Smooth muscle cell (in vitro differentiated cells): ENCODE measurements around the gene MAPKAP1. TPM values are rescaled to one million over a fixed set of nuclear protein-coding genes. Genes with fewer than 3 reads are reported as not detected.

Experiments
- DNase-seq: peaks from one replicate; lab custom pipeline; 2025; ENCODE audit not compliant: unreplicated experiment; lab: John Stamatoyannopoulos, UW
- H2AFZ ChIP-seq: fragments of 200-600 bp; sonication (generic); 2 replicates; pipeline ENCODE4 v1.6.0; 2016; ENCODE audit warnings: antibody characterized with exemption, low read depth, mild to moderate bottlenecking
- H3F3A ChIP-seq: fragments of 200-600 bp; sonication (generic); 2 replicates; pipeline ENCODE4 v1.6.0; 2017; ENCODE audit warnings: antibody characterized with exemption, low read depth
- H3K27ac ChIP-seq: fragments of 200-600 bp; sonication (generic); 2 replicates; pipeline ENCODE4 v1.5.1; 2016; ENCODE audit warnings: low read depth, mild to moderate bottlenecking
- H3K27me3 ChIP-seq: fragments of 200-600 bp; sonication (generic); 2 replicates; pipeline ENCODE4 v1.6.1; 2016; ENCODE audit warnings: low read depth, mild to moderate bottlenecking
- H3K36me3 ChIP-seq: fragments of 200-600 bp; sonication (generic); 2 replicates; pipeline ENCODE4 v1.5.1; 2016; ENCODE audit warnings: low read depth
- H3K4me1 ChIP-seq: fragments of 200-600 bp; sonication (generic); 2 replicates; pipeline ENCODE4 v1.5.1; 2016; ENCODE audit warnings: low read depth
- H3K4me2 ChIP-seq: fragments of 200-600 bp; sonication (generic); 2 replicates; pipeline ENCODE4 v1.6.0; 2016; ENCODE audit warnings: mild to moderate bottlenecking
- H3K4me3 ChIP-seq: fragments of 200-600 bp; sonication (generic); 2 replicates; pipeline ENCODE4 v1.5.1; 2016; ENCODE audit warnings: mild to moderate bottlenecking
- H3K79me2 ChIP-seq: fragments of 200-600 bp; sonication (generic); 2 replicates; pipeline ENCODE4 v1.6.0; 2016; ENCODE audit warnings: low read depth, mild to moderate bottlenecking
- H3K9ac ChIP-seq: fragments of 200-600 bp; sonication (generic); 2 replicates; pipeline ENCODE4 v1.6.0; 2016; ENCODE audit warnings: low read depth
- H3K9me3 ChIP-seq: fragments of 200-600 bp; sonication (generic); replicated peaks from 2 replicates; pipeline ENCODE4 v1.5.1; 2016; ENCODE audit warnings: low read depth
- H4K20me1 ChIP-seq: fragments of 200-600 bp; sonication (generic); 2 replicates; pipeline ENCODE4 v1.6.0; 2016; ENCODE audit warnings: low read depth
- WGBS: methylation state at CpG from one replicate; pipeline ENCODE4 v1.1.7; 2016; ENCODE audit warnings: low lambda C conversion rate; 5-methylcytosine and 5-hydroxymethylcytosine counted together
- polyA plus RNA-seq: library from polyadenylated mRNA; unstranded; fragments of >200 nt; fragmentation: Nextera tagmentation; extraction: Ambion mirVana; gene quantifications from 2 replicates; pipeline ENCODE4 v1.2.1, GENCODE V29; 2016
- total RNA-seq: library from RNA; depleted of rRNA; stranded (reverse); fragments of >200 nt; gene quantifications from 2 replicates; pipeline ENCODE4 v1.2.3, GENCODE V29; 2014
- TF ChIP-seq, protein P1 (sequence below): fragments of 200-600 bp; sonication (generic); IDR thresholded peaks from 2 replicates; pipeline ENCODE4 v1.5.1; 2017; ENCODE audit warnings: borderline replicate concordance, mild to moderate bottlenecking, antibody characterized with exemption; ENCODE audit not compliant: insufficient read depth, poor library complexity, severe bottlenecking

MAPKAP1 gene
- total and polyA plus RNA-seq, 2 experiments from 2014 or later: 50.1 to 74.5 TPM

DNA sequence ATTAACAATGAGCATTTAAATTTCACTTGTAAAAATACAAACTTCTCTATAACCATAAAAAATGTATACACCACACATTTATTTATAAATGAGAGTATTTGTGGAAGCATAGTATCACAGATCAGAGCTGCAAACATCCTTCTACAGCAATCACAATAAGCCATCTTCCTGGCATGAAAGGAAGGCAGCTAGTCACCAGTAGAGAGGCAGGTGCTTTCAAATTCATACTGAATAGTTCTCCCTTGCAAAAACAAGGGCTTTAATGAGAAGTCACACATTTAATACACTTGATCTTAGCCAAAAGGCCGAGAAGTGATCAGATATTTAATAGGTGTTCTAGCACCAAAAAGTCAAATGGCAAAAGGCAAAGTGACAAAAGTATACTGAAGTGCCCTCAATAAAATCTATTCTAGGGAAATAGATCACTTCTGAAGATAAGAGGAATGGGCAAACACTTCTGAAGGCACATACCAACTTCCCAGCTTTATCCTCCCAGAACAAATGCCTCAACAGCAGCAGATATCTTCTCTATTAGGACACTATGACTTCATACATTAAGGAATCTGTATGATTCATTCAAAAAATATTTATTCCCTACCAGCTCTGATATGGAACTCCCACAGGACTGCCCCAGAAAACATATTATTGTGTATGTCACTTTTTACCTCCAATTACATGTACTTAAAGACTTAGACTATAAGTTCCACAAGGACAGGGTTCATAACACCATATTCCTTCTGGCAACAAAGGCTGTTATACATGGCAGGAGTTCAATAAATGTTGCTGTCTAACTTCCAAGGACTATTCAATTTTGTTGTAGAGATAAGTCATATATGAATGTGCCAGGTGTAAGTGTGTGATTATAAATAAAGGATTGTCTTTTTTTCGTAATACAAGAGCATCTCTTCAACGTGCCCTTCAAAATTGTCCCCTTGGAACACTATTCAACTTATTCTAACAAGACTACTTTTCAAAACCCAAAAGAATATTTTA is 31.7 kb downstream of the MAPKAP1 start:
- no peaks in the 10 kb centered on the region for H3K27me3 ChIP-seq
- H3K4me2 ChIP-seq: peak overlapping the region; percentile 68
- peaks cover 4% of the 10 kb centered on the region for H3F3A ChIP-seq
- no peaks in the 10 kb centered on the region for H3K9me3 ChIP-seq
- peaks cover 17% of the 10 kb centered on the region for H3K4me1 ChIP-seq
- H3K36me3 ChIP-seq: no peaks in the 10 kb centered on the region
- no peak overlapping the region for H3K9ac ChIP-seq
- TF ChIP-seq, protein P1, sequence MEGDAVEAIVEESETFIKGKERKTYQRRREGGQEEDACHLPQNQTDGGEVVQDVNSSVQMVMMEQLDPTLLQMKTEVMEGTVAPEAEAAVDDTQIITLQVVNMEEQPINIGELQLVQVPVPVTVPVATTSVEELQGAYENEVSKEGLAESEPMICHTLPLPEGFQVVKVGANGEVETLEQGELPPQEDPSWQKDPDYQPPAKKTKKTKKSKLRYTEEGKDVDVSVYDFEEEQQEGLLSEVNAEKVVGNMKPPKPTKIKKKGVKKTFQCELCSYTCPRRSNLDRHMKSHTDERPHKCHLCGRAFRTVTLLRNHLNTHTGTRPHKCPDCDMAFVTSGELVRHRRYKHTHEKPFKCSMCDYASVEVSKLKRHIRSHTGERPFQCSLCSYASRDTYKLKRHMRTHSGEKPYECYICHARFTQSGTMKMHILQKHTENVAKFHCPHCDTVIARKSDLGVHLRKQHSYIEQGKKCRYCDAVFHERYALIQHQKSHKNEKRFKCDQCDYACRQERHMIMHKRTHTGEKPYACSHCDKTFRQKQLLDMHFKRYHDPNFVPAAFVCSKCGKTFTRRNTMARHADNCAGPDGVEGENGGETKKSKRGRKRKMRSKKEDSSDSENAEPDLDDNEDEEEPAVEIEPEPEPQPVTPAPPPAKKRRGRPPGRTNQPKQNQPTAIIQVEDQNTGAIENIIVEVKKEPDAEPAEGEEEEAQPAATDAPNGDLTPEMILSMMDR: no peak
- no peak for DNase-seq
- WGBS: 91% methylated on average over 3 of the region's 3 CpGs
- H3K27ac ChIP-seq: peak overlapping the region; percentile 69
- H3K79me2 ChIP-seq: peaks cover 36% of the 10 kb centered on the region
- H3K4me3 ChIP-seq: no peak overlapping the region
- H2AFZ ChIP-seq: no peak overlapping the region
- peaks cover 42% of the 10 kb centered on the region for H4K20me1 ChIP-seq

DNA sequence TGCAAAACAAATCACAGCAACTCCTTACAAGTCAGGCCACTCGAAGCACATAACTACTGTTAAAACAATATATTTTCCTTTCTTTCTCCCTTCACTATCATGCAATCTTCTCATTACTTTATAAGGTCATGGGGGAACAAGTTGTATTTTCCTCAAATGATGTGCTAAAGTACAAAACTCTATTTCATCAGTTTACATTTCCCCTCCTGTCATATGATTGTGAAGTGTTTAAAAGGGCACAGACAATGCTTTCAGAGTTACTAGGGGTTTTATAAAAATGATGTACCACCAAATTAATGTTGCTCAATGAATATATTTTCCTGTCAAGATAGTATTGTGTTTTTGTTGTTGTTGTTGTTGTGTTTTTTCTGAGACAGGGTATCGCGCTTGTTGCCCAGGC is 34.1 kb downstream of the MAPKAP1 start:
- H3F3A ChIP-seq: peaks cover 4% of the 10 kb centered on the region
- 73% methylated on average over 3 of the region's 3 CpGs for WGBS
- H3K27ac ChIP-seq: peak overlapping the region; percentile 23
- H3K79me2 ChIP-seq: peaks cover 28% of the 10 kb centered on the region
- no peak overlapping the region for H2AFZ ChIP-seq
- peak overlapping the region; percentile 19 for H3K4me2 ChIP-seq
- H3K9me3 ChIP-seq: no peaks in the 10 kb centered on the region
- H3K27me3 ChIP-seq: no peaks in the 10 kb centered on the region
- H3K36me3 ChIP-seq: no peaks in the 10 kb centered on the region
- H3K9ac ChIP-seq: no peak overlapping the region
- DNase-seq: no peak
- TF ChIP-seq, protein P1: no peak
- peaks cover 17% of the 10 kb centered on the region for H3K4me1 ChIP-seq
- H3K4me3 ChIP-seq: no peak overlapping the region
- H4K20me1 ChIP-seq: peaks cover 46% of the 10 kb centered on the region

DNA sequence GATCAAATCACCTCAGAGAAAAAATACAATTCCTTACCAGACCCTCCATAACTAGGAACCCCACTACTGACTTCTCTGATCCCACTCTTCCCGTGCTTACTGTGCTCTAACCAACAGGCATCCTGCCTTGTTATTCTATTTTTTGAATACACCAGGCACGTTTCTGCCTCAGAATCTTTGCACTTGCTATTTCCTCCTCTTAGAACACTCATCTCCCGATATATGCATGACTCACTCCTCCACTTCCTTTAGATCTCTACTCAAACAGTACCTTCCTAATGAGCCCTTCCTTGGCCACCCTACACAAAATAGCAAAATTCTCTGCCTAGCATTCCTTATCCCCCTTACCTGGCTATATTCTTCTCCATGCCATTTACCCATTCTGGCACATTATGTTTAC is 43.9 kb downstream of the MAPKAP1 start:
- Histone ChIP-seq H4K20me1 (peaks cover 3% of the 10 kb centered on the region), H3K9ac (no peak overlapping the region), H3K27ac (no peak overlapping the region), H3K36me3 (no peaks in the 10 kb centered on the region), H3K79me2 (peaks cover 5% of the 10 kb centered on the region), H3F3A (no peaks in the 10 kb centered on the region), H2AFZ (no peak overlapping the region), H3K4me1 (no peaks in the 10 kb centered on the region), H3K4me2 (no peak overlapping the region), H3K27me3 (no peaks in the 10 kb centered on the region), H3K4me3 (no peak overlapping the region), H3K9me3 (no peaks in the 10 kb centered on the region)
- 40% methylated on average over 3 of the region's 3 CpGs for WGBS
- TF ChIP-seq, protein P1: no peak
- DNase-seq: no peak
